Measurements from ENCODE around the gene XXYLT1.
A peak's percentile ranks its signal among the peaks of the same experiment; 100 is the strongest.

Gene XXYLT1

DNA sequence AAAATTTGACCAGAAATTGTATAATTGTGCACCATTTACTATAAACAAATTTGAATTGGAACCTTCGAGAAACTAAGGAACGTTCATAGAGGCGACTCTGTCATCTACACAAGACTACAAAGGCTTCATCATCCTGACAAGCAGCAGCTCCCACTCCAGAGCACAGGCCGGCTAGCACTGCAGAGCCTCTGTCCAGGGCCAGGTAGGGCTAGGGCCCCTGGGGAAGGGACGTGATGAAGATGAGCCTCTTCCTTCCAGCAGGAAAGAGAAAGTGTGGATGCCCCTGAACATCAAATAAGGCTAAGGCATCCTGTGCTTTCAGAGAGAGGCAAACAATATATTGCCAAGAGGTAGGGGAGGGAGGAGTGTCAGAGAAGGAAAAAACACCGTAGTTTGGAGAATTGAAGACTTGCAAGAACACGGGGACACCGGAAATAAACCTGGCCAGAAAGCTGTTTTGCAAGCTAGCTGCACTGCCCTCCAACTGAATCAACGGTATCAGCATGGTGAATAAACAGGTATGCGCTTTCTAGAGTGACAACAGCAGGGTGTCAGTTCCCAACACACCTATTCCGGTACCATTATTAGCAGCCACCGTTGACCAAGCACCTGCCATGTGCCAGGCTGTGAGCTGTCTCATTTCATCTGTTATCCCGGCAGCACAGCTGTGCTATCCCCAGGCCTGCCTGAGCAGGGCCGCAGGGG lies 12.4 kb downstream of the XXYLT1 start:
- Histone ChIP-seq H3K14ac (ENCODE audit: low read length in 2 of 2) (peak overlapping the region in 1 of 2 experiments; percentile 22), H2AK5ac (ENCODE audit: low read length, severe bottlenecking) (no peak overlapping the region), H2AFZ (ENCODE audit: low read depth, low read length) (no peak overlapping the region), H3K4me3 (ENCODE audit: insufficient read depth in 1 of 2, low read depth in 1 of 2, low read length in 2 of 2) (peak overlapping the region in 1 of 2 experiments; percentile 94), H3K9ac (ENCODE audit: low read length) (peak overlapping the region; percentile 90), H2BK12ac (ENCODE audit: low read length in 2 of 2) (peak overlapping the region; percentile 16 to 69), H3K23ac (ENCODE audit: low read length in 2 of 2) (no peak overlapping the region), H3K27me3 (ENCODE audit: control insufficient read depth in 1 of 2, insufficient read depth in 1 of 2, low read length in 2 of 2) (no peaks in the 10 kb centered on the region), H3K9me3 (ENCODE audit: control insufficient read depth, low read length) (no peaks in the 10 kb centered on the region), H3K79me1 (replicated peaks; ENCODE audit: low read length, poor library complexity, severe bottlenecking) (peaks cover 55% of the 10 kb centered on the region), H2BK5ac (ENCODE audit: low read depth, low read length, poor library complexity, severe bottlenecking) (no peak overlapping the region), H3K4ac (ENCODE audit: low read depth in 1 of 2, low read length in 2 of 2) (peak overlapping the region in 1 of 2 experiments; percentile 33), H3K4me1 (ENCODE audit: control insufficient read depth, insufficient read depth, low read depth, low read length) (peaks cover 34% of the 10 kb centered on the region), H3K4me2 (ENCODE audit: low read length, poor library complexity, severe bottlenecking) (no peak overlapping the region), H2BK120ac (ENCODE audit: low read depth, low read length) (peak overlapping the region; percentile 98), H3K18ac (ENCODE audit: low read depth in 1 of 2, low read length in 2 of 2) (peak overlapping the region; percentile 93 to 98), H4K91ac (ENCODE audit: low read length) (peak overlapping the region; percentile 97), H2BK15ac (ENCODE audit: low read depth, poor library complexity, severe bottlenecking) (peak overlapping the region; percentile 26), H4K8ac (ENCODE audit: low read length) (peak overlapping the region; percentile 97), H3K36me3 (ENCODE audit: control insufficient read depth in 1 of 2, insufficient read depth in 2 of 2, low read depth in 1 of 2, low read length in 2 of 2) (peaks cover 0 to 20% of the 10 kb centered on the region in 2 experiments), H3K27ac (ENCODE audit: low read length, poor library complexity, severe bottlenecking) (no peak overlapping the region)
- WGBS = 74% methylated on average over 14 of the region's 14 CpGs
- peak; percentile 16 for DNase-seq

DNA sequence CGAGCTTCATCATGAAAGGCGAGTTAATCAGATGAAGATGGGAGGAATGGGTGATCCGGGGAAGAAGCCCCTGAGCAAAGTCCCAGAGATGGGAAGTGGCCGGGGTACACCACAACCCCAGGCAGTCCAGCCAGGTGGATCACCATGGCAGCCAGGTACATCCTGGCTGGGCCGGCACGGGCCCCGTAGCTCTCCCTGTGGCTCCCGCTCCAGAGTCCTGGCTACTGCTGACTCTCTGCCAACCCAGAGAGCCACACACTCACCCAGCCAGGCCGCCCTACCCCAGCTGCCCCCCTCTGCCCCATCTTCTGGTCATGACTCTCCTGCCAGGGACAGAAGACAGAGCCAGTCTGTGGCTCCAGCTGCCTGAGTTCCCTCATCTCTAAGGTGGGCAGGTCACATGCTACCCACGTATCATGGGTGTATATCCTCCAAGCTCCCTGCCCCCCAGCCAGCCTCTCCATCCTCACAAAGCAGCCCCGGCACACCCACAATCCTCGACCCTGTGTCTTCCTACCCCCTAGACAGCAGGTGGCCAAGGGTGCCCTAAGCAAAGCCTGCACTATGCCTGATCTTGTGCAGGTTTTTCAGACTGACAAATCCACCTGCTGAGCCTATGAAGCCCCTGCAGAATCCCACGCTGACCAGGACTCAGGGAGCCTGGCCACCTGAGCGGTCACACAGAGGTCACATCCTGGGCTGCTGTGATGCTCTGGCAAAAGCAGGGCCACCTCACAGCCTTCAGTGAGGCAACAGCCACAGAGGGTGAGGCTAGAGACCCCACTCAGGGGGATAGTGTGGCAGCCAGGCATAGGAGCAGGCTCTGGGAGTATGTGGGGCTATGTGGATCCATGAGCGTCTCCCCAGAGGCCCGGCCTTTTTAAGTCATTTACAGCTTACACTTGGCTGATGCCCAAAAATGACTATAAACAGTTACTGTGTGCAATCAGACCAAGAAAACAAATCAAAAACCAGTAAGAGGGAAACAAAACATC lies 13.2 kb downstream of the XXYLT1 start:
- Histone ChIP-seq H3K23ac (ENCODE audit: low read length in 2 of 2) (no peak overlapping the region), H3K36me3 (ENCODE audit: control insufficient read depth in 1 of 2, insufficient read depth in 2 of 2, low read depth in 1 of 2, low read length in 2 of 2) (peaks cover 0 to 20% of the 10 kb centered on the region in 2 experiments), H3K79me1 (replicated peaks; ENCODE audit: low read length, poor library complexity, severe bottlenecking) (peaks cover 48% of the 10 kb centered on the region), H3K9me3 (ENCODE audit: control insufficient read depth, low read length) (no peaks in the 10 kb centered on the region), H3K4me2 (ENCODE audit: low read length, poor library complexity, severe bottlenecking) (no peak overlapping the region), H3K14ac (ENCODE audit: low read length in 2 of 2) (peak overlapping the region in 1 of 2 experiments; percentile 57), H2BK15ac (ENCODE audit: low read depth, poor library complexity, severe bottlenecking) (peak overlapping the region; percentile 76), H3K4ac (ENCODE audit: low read depth in 1 of 2, low read length in 2 of 2) (peak overlapping the region; percentile 24 to 57), H3K4me3 (ENCODE audit: insufficient read depth in 1 of 2, low read depth in 1 of 2, low read length in 2 of 2) (no peak overlapping the region), H2AK5ac (ENCODE audit: low read length, severe bottlenecking) (no peak overlapping the region), H2AFZ (ENCODE audit: low read depth, low read length) (no peak overlapping the region), H3K4me1 (ENCODE audit: control insufficient read depth, insufficient read depth, low read depth, low read length) (peaks cover 38% of the 10 kb centered on the region), H4K91ac (ENCODE audit: low read length) (peak overlapping the region; percentile 76), H3K9ac (ENCODE audit: low read length) (peak overlapping the region; percentile 90), H2BK12ac (ENCODE audit: low read length in 2 of 2) (peak overlapping the region; percentile 69 to 79), H3K18ac (ENCODE audit: low read depth in 1 of 2, low read length in 2 of 2) (peak overlapping the region; percentile 71 to 75), H2BK5ac (ENCODE audit: low read depth, low read length, poor library complexity, severe bottlenecking) (no peak overlapping the region), H4K8ac (ENCODE audit: low read length) (peak overlapping the region; percentile 42), H3K27me3 (ENCODE audit: control insufficient read depth in 1 of 2, insufficient read depth in 1 of 2, low read length in 2 of 2) (no peaks in the 10 kb centered on the region), H3K27ac (ENCODE audit: low read length, poor library complexity, severe bottlenecking) (no peak overlapping the region), H2BK120ac (ENCODE audit: low read depth, low read length) (no peak overlapping the region)
- WGBS = 95% methylated on average over 16 of the region's 16 CpGs
- peak; percentile 48 for DNase-seq

DNA sequence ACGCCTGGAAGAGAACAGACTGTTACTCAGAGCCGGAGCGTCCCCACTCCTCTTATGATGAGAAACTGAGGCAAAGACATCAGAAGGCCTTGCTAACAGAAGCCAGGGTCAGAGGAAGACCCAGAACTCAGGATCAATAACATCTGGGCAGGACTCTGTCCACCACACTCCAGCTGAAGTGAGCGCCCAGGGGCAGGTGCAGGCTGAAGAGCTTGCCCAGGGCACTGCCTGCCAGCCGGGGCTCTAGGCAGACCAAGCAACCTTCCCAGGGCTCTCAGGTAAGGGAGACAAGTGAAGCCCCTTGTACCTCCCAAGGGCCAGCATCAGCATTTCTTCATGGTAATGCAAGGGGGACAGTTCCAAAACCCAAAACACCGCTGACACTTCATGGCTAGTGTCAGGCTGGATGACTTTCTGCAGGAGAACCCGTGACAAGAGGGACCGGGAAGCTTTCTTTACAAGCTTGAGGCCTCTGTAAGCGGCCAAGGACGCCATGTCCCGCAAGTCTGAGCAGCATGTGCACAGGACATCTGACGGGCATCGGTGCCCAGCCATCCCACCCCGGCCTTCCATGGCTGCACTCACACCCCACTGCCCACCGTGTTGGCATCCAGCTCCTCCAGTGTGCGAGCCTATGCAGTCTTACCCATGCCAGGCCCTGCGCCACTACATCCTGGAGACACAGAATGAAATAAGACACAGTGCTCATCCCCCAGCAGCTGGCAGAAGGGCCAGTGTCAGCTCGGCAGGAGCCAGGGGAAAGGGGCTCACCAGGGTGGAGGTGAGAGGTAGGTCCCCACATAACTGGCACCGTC lies 14.1 kb downstream of the XXYLT1 start:
- Histone ChIP-seq H3K9ac (ENCODE audit: low read length) (no peak overlapping the region), H3K4me3 (ENCODE audit: insufficient read depth in 1 of 2, low read depth in 1 of 2, low read length in 2 of 2) (no peak overlapping the region), H4K8ac (ENCODE audit: low read length) (no peak overlapping the region), H3K9me3 (ENCODE audit: control insufficient read depth, low read length) (no peaks in the 10 kb centered on the region), H3K18ac (ENCODE audit: low read depth in 1 of 2, low read length in 2 of 2) (peak overlapping the region in 1 of 2 experiments; percentile 46), H3K14ac (ENCODE audit: low read length in 2 of 2) (peak overlapping the region in 1 of 2 experiments; percentile 78), H3K4me2 (ENCODE audit: low read length, poor library complexity, severe bottlenecking) (no peak overlapping the region), H3K27ac (ENCODE audit: low read length, poor library complexity, severe bottlenecking) (no peak overlapping the region), H4K91ac (ENCODE audit: low read length) (peak overlapping the region; percentile 52), H2AK5ac (ENCODE audit: low read length, severe bottlenecking) (no peak overlapping the region), H3K4me1 (ENCODE audit: control insufficient read depth, insufficient read depth, low read depth, low read length) (peaks cover 40% of the 10 kb centered on the region), H2BK12ac (ENCODE audit: low read length in 2 of 2) (peak overlapping the region; percentile 11 to 29), H3K4ac (ENCODE audit: low read depth in 1 of 2, low read length in 2 of 2) (peak overlapping the region in 1 of 2 experiments; percentile 57), H2BK5ac (ENCODE audit: low read depth, low read length, poor library complexity, severe bottlenecking) (no peak overlapping the region), H3K36me3 (ENCODE audit: control insufficient read depth in 1 of 2, insufficient read depth in 2 of 2, low read depth in 1 of 2, low read length in 2 of 2) (peaks cover 0 to 20% of the 10 kb centered on the region in 2 experiments), H2BK15ac (ENCODE audit: low read depth, poor library complexity, severe bottlenecking) (peak overlapping the region; percentile 44), H3K27me3 (ENCODE audit: control insufficient read depth in 1 of 2, insufficient read depth in 1 of 2, low read length in 2 of 2) (no peaks in the 10 kb centered on the region), H3K79me1 (replicated peaks; ENCODE audit: low read length, poor library complexity, severe bottlenecking) (peaks cover 48% of the 10 kb centered on the region), H3K23ac (ENCODE audit: low read length in 2 of 2) (no peak overlapping the region), H2BK120ac (ENCODE audit: low read depth, low read length) (no peak overlapping the region), H2AFZ (ENCODE audit: low read depth, low read length) (no peak overlapping the region)
- no peak for DNase-seq
- WGBS = 95% methylated on average over 19 of the region's 19 CpGs
